ENCODE measurements around the gene SMARCD3. TPM values are rescaled to one million over a fixed set of nuclear protein-coding genes. Genes with fewer than 3 reads are reported as not detected.

SMARCD3 gene
- total and polyA plus RNA-seq, 2 experiments from 2014 or later: 3.3 to 4.0 TPM

GRCh38 chr7:151251689-151252560, 3.4 kb upstream of the SMARCD3 start:
- no peaks in the 10 kb centered on the region; the same call in 2 of the 3 replicates for H3K36me3 Mint-ChIP-seq (ENCODE audit: low read depth)
- H3K4me1 Mint-ChIP-seq: peaks cover 57% of the 10 kb centered on the region
- Histone ChIP-seq H3K27me3 (ENCODE audit: insufficient read depth) (peaks cover 69% of the 10 kb centered on the region), H3K4me3 (peak overlapping the region; percentile 94), H3F3A (replicated peaks; ENCODE audit: low read depth) (peaks cover 5% of the 10 kb centered on the region), H3K27ac (ENCODE audit: low read depth) (no peak overlapping the region), H3K4me2 (peak overlapping the region; percentile 94), H4K20me1 (replicated peaks; ENCODE audit: insufficient read depth) (no peaks in the 10 kb centered on the region), H3K36me3 (ENCODE audit: insufficient read depth) (no peaks in the 10 kb centered on the region), H3K79me2 (replicated peaks; ENCODE audit: insufficient read depth) (no peaks in the 10 kb centered on the region), H3K9me2 (ENCODE audit: insufficient read depth) (no peaks in the 10 kb centered on the region), H3K4me1 (ENCODE audit: insufficient read depth) (peaks cover 28% of the 10 kb centered on the region), H2AFZ (peak overlapping the region; percentile 96)
- H3K27ac Mint-ChIP-seq: no peak overlapping the region
- peak; percentile 26 for ATAC-seq
- no peaks in the 10 kb centered on the region for H3K9me3 Mint-ChIP-seq
- peak; percentile 79 for DNase-seq (ENCODE audit: low spot score)
- peak overlapping the region; percentile 85 for H3K4me3 Mint-ChIP-seq
- TF ChIP-seq ZNF331 (CRISPR knock-in tag; IDR thresholded peaks at IDR 0.05; ENCODE audit: low read depth) (no peak), ETS1 (IDR thresholded peaks at IDR 0.05) (no peak), JUNB (IDR thresholded peaks at IDR 0.05; ENCODE audit: unreplicated experiment) (no peak), POLR2AphosphoS5 (IDR thresholded peaks at IDR 0.05; ENCODE audit: low read depth) (peak; percentile 32; the same call in 1 of the 2 replicates), ZNF114 (CRISPR knock-in tag; IDR thresholded peaks at IDR 0.05) (no peak), EZH2 (IDR thresholded peaks at IDR 0.05; ENCODE audit: low read depth, unreplicated experiment) (no peak)
- TF ChIP-seq, protein P1, sequence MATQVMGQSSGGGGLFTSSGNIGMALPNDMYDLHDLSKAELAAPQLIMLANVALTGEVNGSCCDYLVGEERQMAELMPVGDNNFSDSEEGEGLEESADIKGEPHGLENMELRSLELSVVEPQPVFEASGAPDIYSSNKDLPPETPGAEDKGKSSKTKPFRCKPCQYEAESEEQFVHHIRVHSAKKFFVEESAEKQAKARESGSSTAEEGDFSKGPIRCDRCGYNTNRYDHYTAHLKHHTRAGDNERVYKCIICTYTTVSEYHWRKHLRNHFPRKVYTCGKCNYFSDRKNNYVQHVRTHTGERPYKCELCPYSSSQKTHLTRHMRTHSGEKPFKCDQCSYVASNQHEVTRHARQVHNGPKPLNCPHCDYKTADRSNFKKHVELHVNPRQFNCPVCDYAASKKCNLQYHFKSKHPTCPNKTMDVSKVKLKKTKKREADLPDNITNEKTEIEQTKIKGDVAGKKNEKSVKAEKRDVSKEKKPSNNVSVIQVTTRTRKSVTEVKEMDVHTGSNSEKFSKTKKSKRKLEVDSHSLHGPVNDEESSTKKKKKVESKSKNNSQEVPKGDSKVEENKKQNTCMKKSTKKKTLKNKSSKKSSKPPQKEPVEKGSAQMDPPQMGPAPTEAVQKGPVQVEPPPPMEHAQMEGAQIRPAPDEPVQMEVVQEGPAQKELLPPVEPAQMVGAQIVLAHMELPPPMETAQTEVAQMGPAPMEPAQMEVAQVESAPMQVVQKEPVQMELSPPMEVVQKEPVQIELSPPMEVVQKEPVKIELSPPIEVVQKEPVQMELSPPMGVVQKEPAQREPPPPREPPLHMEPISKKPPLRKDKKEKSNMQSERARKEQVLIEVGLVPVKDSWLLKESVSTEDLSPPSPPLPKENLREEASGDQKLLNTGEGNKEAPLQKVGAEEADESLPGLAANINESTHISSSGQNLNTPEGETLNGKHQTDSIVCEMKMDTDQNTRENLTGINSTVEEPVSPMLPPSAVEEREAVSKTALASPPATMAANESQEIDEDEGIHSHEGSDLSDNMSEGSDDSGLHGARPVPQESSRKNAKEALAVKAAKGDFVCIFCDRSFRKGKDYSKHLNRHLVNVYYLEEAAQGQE (IDR thresholded peaks at IDR 0.05; ENCODE audit: unreplicated experiment): no peak
- H3K27me3 Mint-ChIP-seq (ENCODE audit: insufficient read depth, low read depth, poor library complexity): peaks cover 75% of the 10 kb centered on the region

- H2AFZ ChIP-seq: peak overlapping the region; percentile 96
- Mint-ChIP-seq H3K4me3 (peak overlapping the region; percentile 69), H3K4me1 (peaks cover 58% of the 10 kb centered on the region), H3K27ac (no peak overlapping the region), H3K27me3 (ENCODE audit: insufficient read depth, low read depth, poor library complexity) (peaks cover 77% of the 10 kb centered on the region), H3K9me3 (no peaks in the 10 kb centered on the region), H3K36me3 (ENCODE audit: low read depth) (no peaks in the 10 kb centered on the region; the same call in 2 of the 3 replicates)
- no peaks in the 10 kb centered on the region for H3K9me2 ChIP-seq (ENCODE audit: insufficient read depth)
- H3K27ac ChIP-seq (ENCODE audit: low read depth): no peak overlapping the region
- no peaks in the 10 kb centered on the region for H3K79me2 ChIP-seq (replicated peaks; ENCODE audit: insufficient read depth)
- H3K36me3 ChIP-seq (ENCODE audit: insufficient read depth): no peaks in the 10 kb centered on the region
- peaks cover 33% of the 10 kb centered on the region for H3K4me1 ChIP-seq (ENCODE audit: insufficient read depth)
- H3K4me2 ChIP-seq: peak overlapping the region; percentile 90
- peak overlapping the region; percentile 94 for H3K4me3 ChIP-seq
- TF ChIP-seq EZH2 (IDR thresholded peaks at IDR 0.05; ENCODE audit: low read depth, unreplicated experiment) (peak; percentile 59), ZNF114 (CRISPR knock-in tag; IDR thresholded peaks at IDR 0.05) (no peak), ZNF331 (CRISPR knock-in tag; IDR thresholded peaks at IDR 0.05; ENCODE audit: low read depth) (no peak), STAT1 (IDR thresholded peaks at IDR 0.05; ENCODE audit: unreplicated experiment) (no peak), ETS1 (IDR thresholded peaks at IDR 0.05) (no peak)
- no peaks in the 10 kb centered on the region for H4K20me1 ChIP-seq (replicated peaks; ENCODE audit: insufficient read depth)
- DNase-seq (ENCODE audit: low spot score) (peak; percentile 51), ATAC-seq (no peak)
- peaks cover 75% of the 10 kb centered on the region for H3K27me3 ChIP-seq (ENCODE audit: insufficient read depth)
- peaks cover 5% of the 10 kb centered on the region for H3F3A ChIP-seq (replicated peaks; ENCODE audit: low read depth)
These were observed 2.8 kb upstream of the SMARCD3 start for GRCh38 chr7:151251328-151251688.

Data from GM23338 (cell line).